GM19328 (cell line): ENCODE results near the gene ELMO1.

Experiments
- ATAC-seq: cut with Tn5 transposase; IDR thresholded peaks from one replicate; pipeline ENCODE4 v1.9.1; 2021; ENCODE audit warnings: mild to moderate bottlenecking, moderate library complexity; ENCODE audit not compliant: unreplicated experiment

Gene ELMO1

DNA sequence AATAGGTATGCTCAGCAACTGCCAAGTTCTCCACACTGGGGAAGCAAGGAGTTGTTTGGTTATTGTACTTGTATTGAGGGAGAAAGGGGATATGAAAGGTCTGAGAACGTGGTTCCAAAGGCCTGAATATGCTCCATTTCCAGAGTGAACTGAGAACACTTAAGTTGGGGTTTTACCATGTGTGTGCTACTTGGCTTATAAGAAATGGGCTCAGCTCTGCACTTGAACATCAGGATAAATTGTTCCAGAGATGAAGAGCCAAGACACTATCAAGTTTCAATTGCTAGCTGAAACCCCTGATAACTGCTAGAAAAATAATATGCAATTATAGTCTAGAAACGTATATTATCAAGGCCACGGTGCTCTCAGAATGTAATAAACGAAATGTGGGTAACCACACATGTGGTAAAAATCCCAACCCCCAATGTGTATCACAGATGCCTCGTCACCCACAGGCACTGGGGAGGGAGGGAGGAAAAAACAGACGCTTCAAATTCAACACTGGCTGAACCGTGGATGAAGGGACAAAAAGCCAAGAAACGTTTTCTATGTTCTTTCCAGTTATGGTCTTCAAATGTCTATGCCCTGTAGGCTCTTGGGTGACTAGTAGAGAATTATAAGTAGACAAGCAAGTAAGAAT, 16.3 kb downstream of the ELMO1 start:
- ATAC-seq, result no peak

DNA sequence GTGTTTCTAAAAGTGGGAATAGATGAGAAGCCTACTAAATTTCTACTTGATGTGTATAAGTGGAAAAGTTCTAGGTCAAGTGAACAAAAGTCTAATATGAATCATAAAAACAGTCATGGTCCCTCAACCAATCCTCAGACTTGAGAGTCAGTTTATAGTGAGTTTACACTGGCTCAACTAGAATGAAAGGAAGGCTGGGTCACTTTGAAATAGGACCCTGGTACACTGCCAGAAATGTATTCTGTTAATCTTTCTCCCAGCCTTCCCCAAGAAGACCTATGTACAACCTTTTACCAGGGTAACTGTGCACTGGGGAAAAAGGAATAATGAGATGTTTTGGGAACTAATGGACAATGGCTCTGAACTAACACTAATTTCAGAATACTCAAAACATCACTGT, 17.3 kb downstream of the ELMO1 start:
- no peak for ATAC-seq

DNA sequence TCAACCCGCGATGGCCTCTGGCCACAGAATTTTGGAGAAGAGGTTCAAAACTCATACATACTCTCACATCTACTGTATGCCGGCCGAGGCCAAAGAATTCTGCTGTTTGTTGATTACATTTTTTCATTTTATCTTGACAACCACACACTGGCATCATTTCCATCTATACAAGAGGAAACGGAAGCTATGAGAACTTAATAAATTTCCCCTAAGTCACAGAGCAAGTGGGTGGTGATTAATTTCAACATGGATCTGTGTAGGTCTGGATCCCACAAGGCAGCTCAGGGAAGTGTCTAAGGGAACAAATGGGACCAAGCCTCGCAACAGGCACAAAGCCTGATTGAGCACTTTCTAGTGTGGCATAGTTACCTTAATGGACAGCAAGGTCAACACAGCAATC, 18.0 kb downstream of the ELMO1 start:
- no peak for ATAC-seq

DNA sequence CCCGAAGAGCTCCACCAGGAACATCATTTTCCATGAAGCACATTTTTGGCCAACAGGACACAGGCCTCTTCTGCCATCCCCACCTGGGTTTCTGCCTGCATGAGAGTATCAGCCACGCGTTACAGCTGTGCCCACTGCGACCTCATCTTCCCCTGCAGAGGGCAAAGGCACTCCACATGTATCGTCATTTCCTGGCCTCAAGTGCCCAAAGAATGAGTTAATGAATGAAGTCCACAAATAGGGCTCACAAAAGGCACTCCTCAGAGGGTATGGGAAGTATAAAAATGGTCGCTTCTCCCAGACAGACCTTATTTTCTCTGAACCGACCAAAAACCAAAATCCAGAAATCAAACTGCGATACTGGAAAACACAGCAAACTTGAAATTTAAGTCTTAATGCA, 18.5 kb downstream of the ELMO1 start:
- no peak for ATAC-seq

DNA sequence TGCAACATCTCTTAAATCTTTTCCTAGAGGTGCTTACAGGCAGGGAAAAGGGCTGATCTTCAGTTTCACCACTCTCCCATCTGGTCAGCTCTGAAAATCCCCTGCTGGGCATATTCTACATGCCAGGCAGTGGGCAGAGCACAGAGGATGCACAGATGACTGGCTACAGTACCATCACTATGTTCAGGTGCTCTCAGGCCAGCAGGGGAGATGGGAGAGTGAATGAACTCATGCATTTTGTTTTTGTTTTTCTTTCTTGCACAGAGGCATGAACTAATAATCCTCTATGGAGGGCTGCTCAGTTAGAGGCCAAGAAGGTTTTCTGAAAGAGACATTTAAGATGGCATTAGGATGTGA, 19.3 kb downstream of the ELMO1 start:
- ATAC-seq, result no peak

DNA sequence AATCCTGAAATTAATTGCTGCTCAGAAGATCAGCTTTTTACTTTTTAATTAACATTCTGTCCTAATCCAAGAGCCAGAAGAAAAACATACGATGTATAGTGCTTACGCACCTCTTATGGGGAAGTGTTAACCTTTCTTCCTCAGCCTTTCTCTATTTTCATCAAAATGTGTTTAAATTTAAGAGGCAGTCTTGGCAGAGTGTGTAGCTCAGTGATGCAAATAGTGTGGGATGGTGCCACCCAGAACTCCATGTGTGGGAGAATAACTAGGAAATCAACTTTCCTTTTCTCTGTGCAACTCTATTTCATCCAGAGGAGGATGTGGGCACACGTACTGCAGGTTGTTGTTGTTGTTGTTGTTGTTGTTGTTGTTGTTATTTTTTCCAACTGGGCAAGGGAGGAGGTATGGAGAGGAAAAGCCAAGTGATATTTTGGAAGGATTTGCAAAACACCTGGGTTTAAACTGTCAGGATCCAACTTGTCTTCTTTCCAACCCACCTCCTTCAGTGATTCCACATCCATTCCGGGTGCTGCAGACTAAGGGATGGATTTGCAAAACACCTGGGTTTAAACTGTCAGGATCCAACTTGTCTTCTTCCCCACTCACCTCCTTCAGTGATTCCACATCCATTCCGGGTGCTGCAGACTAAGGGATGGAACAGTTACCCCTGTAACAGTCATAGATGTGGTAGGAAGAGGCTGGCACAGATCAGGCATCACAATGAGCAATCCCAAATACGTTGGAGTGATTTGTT, 19.8 kb downstream of the ELMO1 start:
- no peak for ATAC-seq

DNA sequence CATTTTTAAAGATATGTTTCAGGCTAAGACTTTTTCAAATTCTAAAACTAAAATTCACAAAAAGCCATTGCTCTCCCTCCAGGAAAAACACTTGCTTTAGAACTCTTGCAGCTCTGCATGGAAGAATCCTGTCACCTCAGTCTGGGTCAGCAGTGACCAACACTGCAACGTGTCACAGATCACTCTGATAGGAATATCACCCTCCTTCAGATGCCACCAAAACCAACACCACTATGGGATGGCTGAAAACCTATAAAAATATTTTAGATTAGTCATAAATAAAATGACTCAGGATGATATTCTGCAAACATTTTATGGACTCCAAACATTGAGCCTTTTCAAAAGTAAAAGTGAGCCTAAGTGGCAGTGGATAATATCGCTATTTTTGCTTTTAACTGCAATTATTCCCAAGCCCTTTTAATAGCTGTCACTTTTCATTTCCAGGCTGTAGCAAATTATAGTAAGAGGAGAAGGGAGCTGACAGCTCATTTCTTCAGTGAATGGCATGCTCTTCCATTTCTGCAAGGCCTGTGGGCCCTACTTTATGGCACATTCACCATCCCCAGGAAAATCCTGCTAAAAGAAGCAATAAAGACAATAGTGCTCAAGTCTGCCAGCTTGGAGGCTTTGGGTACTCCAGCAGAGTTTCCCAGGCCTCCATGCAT, 21.3 kb downstream of the ELMO1 start:
- no peak for ATAC-seq

DNA sequence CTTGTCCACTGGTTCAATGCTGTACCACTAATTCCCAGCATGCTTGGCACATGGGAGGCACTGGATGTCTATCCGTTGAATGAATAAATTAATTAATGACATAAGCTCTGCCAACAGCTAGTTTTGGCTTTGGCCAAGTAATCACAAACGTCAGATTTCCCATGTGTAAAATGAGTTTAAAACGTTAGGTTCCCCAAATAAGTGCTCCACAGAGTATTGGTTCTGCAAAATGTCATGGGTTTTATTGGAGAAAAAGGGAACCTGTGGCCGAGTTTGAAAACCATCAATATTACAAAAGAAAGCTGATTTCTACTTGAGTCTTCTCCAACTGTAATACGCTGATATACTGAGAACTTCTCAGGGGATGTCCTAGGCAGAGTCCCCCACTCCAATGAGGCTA, 23.2 kb downstream of the ELMO1 start:
- no peak for ATAC-seq

DNA sequence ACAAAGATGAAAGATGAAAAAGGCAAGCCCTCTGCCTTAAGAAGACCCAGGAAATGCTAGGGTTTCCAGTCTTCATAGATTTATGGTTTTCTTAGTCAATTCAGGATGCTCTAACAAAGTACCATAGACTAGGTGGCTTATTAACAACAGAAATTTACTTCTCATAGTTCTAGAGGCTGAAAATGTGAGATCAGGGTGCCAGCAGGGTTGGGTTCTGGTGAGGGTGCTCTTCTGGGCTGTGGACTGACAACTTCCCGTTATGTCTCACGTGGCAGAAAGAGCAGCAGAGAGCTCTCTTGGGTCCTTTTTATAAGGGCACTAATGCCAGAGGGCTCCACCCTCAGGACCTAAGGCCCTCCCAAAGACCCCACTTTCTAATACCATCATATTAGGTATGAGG, 23.7 kb downstream of the ELMO1 start:
- no peak for ATAC-seq

DNA sequence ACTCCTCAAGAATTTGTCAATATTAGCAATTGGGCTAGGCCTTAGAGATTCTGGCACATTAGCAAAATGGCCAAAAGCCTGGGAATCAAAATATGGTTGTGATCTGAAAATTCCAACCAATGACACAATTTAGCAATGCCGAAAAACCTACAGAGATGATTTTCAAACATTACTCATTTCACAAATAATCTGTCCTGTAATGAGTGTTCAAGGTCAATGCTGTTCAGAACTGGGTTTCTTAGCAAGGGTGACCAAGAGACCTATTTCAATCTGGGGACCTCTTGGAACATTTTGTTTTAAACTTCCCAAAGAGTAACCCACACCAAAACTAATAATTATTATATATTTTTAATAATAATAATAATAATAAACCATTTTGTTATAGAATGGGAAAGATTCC, 24.1 kb downstream of the ELMO1 start:
- no peak for ATAC-seq

DNA sequence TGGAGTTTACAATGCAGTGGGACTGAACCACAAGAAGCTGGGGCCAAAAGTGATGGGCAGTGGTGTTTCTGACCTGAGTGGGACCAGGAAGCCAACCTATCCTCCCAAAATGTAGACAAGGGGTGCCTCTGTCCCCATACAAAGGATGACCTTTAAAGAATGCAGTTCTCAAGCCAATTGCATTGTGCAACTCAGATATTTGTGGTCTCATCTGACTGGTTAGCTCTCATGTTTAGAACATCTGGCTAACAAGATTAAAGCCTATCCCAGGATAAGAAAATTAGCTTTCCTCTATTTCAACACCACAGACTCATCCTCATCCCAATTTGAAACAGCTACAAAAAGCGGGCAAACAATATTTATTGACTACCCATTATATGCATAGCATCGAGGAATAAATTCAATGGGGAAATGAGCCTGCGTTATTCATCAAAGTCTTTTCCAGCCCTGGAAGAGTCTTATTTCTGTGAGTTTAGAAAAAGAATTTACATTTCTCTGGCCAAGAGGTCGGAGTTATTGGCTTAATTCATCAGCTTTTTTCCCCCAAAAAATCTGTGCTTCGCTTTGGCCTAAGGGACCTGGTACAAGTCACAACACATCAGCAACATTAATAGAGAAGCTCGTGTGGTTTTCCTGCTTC, 26.7 kb downstream of the ELMO1 start:
- no peak for ATAC-seq

DNA sequence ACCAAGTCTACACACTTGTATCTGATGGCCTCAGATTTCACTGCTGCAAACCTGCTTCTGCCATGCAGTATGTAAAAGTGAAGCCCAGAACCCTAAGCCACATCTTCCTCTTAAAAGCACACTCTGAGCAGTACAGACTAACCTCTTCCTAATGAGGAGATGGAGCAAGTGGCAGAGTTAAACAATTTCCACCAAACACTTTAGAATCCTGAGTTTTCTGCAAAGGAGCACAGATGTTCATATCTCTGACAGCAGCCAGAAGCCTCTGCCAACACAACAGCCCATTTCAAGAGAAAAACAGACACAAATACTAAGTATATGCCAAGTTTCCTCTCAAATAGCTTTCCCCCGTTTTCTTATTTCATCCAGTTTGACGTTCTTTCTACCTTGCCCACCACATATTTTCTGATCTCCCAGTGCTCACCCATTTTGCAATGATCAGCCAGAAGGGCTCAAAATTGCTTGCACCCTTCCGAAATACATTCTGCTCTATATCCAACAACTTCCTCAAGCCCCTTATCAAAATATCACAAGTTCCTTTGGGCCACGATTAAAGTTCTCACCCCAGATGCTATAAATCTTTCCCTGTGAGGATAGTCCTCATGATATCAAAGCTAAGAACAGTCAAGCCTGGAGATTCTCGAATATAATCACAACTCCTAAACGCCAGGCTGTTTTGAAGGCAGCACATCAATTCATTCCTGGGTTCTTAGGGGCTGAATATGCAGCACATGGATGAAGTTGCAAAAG, 27.5 kb downstream of the ELMO1 start:
- ATAC-seq, result no peak

DNA sequence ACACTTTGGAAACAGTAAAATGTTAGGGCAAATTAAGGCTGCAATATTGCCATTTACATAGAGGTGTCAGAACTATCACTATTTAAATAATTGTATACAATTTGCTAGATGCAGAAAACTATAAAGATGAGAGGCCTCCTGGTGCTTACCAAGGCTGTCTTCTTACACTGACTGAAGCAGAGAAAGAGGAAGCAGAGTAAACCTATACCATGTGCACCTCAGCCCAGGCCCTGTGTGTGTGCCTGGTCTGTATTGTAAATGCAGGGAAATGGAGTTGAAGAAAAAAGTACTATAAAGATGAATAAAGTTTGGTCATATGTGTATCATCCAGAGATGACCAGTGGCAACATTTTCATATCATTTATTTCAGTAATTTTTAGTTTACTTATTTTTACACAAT, 29.2 kb downstream of the ELMO1 start:
- ATAC-seq, result no peak

DNA sequence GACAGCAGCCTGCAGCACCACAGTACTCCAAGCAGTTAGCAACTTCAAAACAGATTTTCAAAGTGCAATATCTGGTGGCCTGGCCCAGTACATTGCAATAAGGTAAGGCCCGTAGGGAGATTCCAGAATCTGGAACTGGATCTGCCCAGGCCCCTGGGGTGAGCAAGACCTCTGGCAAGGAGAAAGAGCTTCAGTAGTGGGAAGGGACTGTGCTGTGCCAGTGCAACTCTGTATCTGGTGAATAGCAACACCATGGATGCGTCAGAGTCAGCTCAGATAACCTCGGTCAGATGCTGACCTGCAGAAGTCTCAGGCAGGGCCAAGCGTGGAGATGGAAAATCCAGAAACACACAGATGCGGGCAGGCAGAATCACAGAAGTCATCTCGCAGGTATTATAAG, 30.3 kb downstream of the ELMO1 start:
- ATAC-seq, result no peak

DNA sequence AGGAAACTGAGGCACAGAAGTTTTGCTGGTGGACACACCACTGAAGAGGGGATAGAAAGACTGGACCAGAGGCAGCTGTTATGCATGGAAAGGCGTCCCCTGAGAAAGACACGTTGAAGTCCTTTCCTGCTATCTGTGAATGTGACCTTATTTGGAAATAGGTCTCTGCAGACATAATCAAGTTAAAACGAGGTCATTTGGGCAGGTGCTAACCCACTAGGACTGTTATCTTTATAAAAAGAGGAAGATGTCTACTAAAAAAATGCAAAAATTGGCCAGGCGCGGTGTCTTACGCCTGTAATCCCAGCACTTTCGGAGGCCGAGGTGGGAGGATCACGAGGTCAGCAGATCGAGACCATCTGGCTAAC, 31.6 kb downstream of the ELMO1 start:
- ATAC-seq, result no peak

DNA sequence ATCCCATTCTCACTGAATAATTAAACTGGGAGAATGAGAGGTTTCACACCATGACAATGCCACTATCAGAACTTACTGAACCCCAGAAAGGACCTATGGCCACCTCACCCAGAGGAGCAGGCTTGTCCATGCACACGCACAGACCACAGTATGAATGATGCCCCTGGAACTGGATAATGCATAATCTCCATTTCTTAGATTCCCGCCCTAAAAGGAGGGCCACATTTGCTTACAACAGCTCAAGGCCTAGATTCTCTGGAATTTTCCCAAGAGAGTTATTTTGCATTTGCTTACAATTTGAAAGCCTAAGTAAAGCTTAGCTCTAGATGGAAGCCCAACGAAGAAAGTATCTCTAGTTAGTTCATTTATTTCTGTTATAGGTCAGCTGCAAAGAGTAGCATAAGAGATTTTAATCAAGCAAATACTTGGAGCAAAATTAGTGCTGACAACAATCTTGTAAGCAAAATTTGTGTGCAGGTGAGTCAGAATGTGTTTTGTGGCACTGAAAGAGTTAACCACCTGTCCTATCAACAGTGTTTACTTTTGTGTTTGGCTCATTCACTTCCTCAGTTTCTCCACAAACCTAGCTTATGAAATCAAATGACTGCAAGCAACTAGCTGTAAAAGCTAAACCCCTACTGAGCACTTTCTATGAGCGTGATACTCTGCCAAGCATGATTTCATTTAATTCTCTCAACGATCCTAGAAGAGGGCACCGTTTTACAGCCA, 32.1 kb downstream of the ELMO1 start:
- ATAC-seq, result no peak

DNA sequence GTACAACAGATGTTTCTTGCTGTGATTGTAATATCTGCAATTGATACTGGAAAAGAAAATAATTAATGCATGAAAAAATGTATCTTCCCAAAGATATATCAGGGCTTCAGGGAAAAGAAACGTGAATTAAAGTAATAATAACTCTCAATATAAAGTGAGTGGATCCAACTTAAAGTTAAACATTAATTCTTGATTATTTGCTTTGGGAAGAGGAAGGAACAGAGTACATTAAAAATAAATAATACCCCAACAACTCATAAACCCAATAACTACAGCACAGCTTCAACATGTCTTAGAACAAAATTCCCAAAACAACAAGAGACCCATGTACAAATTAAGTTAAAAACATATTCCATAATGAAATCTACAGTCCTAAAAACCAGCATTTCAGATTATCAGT, 33.0 kb downstream of the ELMO1 start:
- no peak for ATAC-seq

DNA sequence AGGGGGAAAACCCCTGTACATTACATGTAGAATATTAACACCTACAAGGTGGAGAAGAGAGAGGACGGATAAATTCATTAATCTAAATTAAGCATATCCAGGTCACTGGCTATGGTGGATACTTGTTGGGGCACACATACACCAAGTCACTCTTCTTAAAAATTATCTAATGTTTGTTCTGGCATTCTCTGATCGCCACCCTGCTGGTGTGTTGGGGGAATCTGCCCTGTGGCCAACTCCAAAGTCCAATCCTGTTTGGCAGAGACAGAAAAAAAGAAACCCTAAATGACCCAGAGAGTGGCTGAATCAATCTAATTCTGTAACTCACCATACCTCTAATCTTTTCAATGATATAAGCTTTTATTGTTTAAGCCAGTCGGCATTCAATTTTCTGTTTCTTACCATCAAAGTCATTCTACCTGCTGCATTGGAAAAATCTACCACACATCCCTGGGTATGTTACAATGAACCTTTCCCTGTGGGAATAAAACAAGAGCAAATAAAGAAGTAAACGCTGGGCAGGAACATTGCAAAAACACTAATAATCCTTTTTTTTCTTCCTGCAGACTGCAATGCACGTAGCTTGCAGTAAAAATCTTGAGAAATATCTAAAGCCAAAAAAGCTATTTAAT, 34.2 kb downstream of the ELMO1 start:
- ATAC-seq, result no peak

DNA sequence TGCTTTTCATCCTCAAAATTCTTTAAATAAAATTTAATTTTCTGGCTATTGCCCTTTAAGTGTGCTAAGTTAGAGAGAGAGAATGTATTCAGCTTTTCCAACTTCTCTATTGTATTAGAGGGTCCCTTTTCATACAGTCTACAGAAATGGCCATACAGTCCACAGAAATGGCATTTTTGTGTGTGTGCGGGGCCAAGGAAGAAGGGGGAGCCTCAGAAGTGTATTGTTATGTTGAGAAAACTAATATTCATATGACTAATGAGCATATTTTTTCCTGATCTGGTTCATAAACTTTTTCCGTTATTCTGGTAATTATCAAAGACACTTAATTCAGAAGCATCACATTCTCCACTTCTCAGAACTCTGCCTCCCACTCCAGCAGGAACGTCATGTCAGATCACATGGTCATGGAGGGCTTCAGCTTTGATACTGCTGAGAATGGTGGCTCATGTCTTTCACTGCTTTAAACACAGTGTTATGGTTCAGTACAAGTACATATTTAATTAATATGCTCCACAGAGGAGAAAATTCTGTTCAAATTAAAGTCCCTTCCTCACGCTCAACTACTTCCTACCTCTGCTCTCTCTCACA, 37.1 kb downstream of the ELMO1 start:
- ATAC-seq, result no peak
